Measurements from ENCODE around the gene GCLC. TPM values are rescaled to one million over a fixed set of nuclear protein-coding genes. Genes with fewer than 3 reads are reported as not detected.
"Not testable (repeated sequence)": the region's sequence is repeated elsewhere in the genome, so short reads cannot be mapped to it uniquely, and the experiment has no call there.

Gene GCLC
- total RNA-seq, 1 experiment from 2014 or later: 108 TPM

- no peak for DNase-seq (ENCODE audit: unreplicated experiment)
- Mint-ChIP-seq H3K4me1 (ENCODE audit: insufficient read depth, unreplicated experiment) (peaks cover 16% of the 10 kb centered on the region), H3K9me3 (ENCODE audit: unreplicated experiment) (no peaks in the 10 kb centered on the region), H3K4me3 (ENCODE audit: unreplicated experiment) (no peak overlapping the region), H3K27me3 (ENCODE audit: insufficient read depth, unreplicated experiment) (no peaks in the 10 kb centered on the region), H3K27ac (ENCODE audit: low read depth, unreplicated experiment) (no peak overlapping the region), H3K36me3 (ENCODE audit: insufficient read depth, unreplicated experiment) (no peaks in the 10 kb centered on the region)
- POLR2A ChIA-PET: interaction anchor here (0.6 to 1.6 kb wide), 3 partner anchors 10 to 172 kb away, joined by 3 to 4 read pairs (median 4); no protein-coding TSS in a partner anchor
- CTCF ChIA-PET: interaction anchor here (0.5 to 10.9 kb wide), 3 partner anchors 207 to 310 kb away, joined by 3 to 243 read pairs (median 3); no protein-coding TSS in a partner anchor
- no TSS peak for BruUV-seq (replicated peaks)
- intact Hi-C loops (cut with micrococcal nuclease): loop anchor here (5.0 to 10.0 kb wide), 3 partner anchors 44 to 484 kb away; partner anchors contain the start of gene GSTA4
- no peak for TF ChIP-seq CTCF (IDR thresholded peaks at IDR 0.05; ENCODE audit: unreplicated experiment)
Observed at GRCh38 chr6:53481323-53481722, 63.6 kb downstream of the GCLC start.

- CTCF ChIA-PET: interaction anchor here (0.5 to 10.9 kb wide), 3 partner anchors 207 to 309 kb away, joined by 3 to 243 read pairs (median 3); no protein-coding TSS in a partner anchor
- not testable (repeated sequence) for BruUV-seq (replicated peaks)
Observed at GRCh38 chr6:53480774-53481173, 64.1 kb downstream of the GCLC start.

GRCh38 chr6:53479871-53480270, 65.0 kb downstream of the GCLC start:
- no peak for TF ChIP-seq CTCF (IDR thresholded peaks at IDR 0.05; ENCODE audit: unreplicated experiment)
- Mint-ChIP-seq H3K36me3 (ENCODE audit: insufficient read depth, unreplicated experiment) (no peaks in the 10 kb centered on the region), H3K27me3 (ENCODE audit: insufficient read depth, unreplicated experiment) (no peaks in the 10 kb centered on the region), H3K27ac (ENCODE audit: low read depth, unreplicated experiment) (no peak overlapping the region), H3K4me1 (ENCODE audit: insufficient read depth, unreplicated experiment) (peaks cover 16% of the 10 kb centered on the region), H3K4me3 (ENCODE audit: unreplicated experiment) (no peak overlapping the region), H3K9me3 (ENCODE audit: unreplicated experiment) (no peaks in the 10 kb centered on the region)
- no TSS peak for BruUV-seq (replicated peaks)
- POLR2A ChIA-PET: interaction anchor here (1.3 kb wide), 1 partner anchor 15 kb away, joined by 5 read pairs; no protein-coding TSS in a partner anchor
- intact Hi-C loops (cut with micrococcal nuclease): loop anchor here (5.0 to 10.0 kb wide), 3 partner anchors 43 to 483 kb away; partner anchors contain the start of gene GSTA4
- no peak for DNase-seq (ENCODE audit: unreplicated experiment)
- CTCF ChIA-PET: interaction anchor here (0.6 to 10.9 kb wide), 5 partner anchors 14 to 314 kb away, joined by 3 to 243 read pairs (median 3); no protein-coding TSS in a partner anchor

More at GRCh38 chr6:53480774-53481173, 64.1 kb downstream of the GCLC start:
- intact Hi-C loops (cut with micrococcal nuclease): loop anchor here (5.0 to 10.0 kb wide), 3 partner anchors 43 to 483 kb away; partner anchors contain the start of gene GSTA4
- H3K36me3 Mint-ChIP-seq (ENCODE audit: insufficient read depth, unreplicated experiment); H3K27me3 Mint-ChIP-seq (ENCODE audit: insufficient read depth, unreplicated experiment); DNase-seq (ENCODE audit: unreplicated experiment); H3K27ac Mint-ChIP-seq (ENCODE audit: low read depth, unreplicated experiment); H3K4me3 Mint-ChIP-seq (ENCODE audit: unreplicated experiment); H3K9me3 Mint-ChIP-seq (ENCODE audit: unreplicated experiment): not testable (repeated sequence)
- H3K4me1 Mint-ChIP-seq (ENCODE audit: insufficient read depth, unreplicated experiment): peaks cover 16% of the 10 kb centered on the region
- POLR2A ChIA-PET: interaction anchor here (0.6 to 1.6 kb wide), 4 partner anchors 9 to 171 kb away, joined by 3 to 5 read pairs (median 4); no protein-coding TSS in a partner anchor

- H3K27me3 Mint-ChIP-seq (ENCODE audit: insufficient read depth, unreplicated experiment): no peaks in the 10 kb centered on the region
- no peak overlapping the region for H3K4me3 Mint-ChIP-seq (ENCODE audit: unreplicated experiment)
- no peak overlapping the region for H3K27ac Mint-ChIP-seq (ENCODE audit: low read depth, unreplicated experiment)
- intact Hi-C loops (cut with micrococcal nuclease): no loop called here
- TF ChIP-seq CTCF (IDR thresholded peaks at IDR 0.05; ENCODE audit: unreplicated experiment): no peak
- no TSS peak for BruUV-seq (replicated peaks)
- no peak for DNase-seq (ENCODE audit: unreplicated experiment)
- CTCF ChIA-PET: interaction anchor here (0.6 to 10.9 kb wide), 5 partner anchors 16 to 370 kb away, joined by 3 to 243 read pairs (median 5); no protein-coding TSS in a partner anchor
- H3K36me3 Mint-ChIP-seq (ENCODE audit: insufficient read depth, unreplicated experiment): no peaks in the 10 kb centered on the region
- no peaks in the 10 kb centered on the region for H3K9me3 Mint-ChIP-seq (ENCODE audit: unreplicated experiment)
- H3K4me1 Mint-ChIP-seq (ENCODE audit: insufficient read depth, unreplicated experiment): peaks cover 9% of the 10 kb centered on the region
- POLR2A ChIA-PET: interaction anchor here (0.7 to 1.0 kb wide), 2 partner anchors 11 to 770 kb away, joined by 6 to 7 read pairs; no protein-coding TSS in a partner anchor
Observed at GRCh38 chr6:53476964-53477363, 67.9 kb downstream of the GCLC start.

All from MCF 10A (cell line).